Measurements from ENCODE around the gene ELN.
"Not testable (repeated sequence)": the region's sequence is repeated elsewhere in the genome, so short reads cannot be mapped to it uniquely, and the experiment has no call there.

The ELN gene

GRCh38 chr7:74043523-74043951 lies 15.6 kb downstream of the ELN start:
- no peak for DNase-seq (ENCODE audit: low spot score)

DNA sequence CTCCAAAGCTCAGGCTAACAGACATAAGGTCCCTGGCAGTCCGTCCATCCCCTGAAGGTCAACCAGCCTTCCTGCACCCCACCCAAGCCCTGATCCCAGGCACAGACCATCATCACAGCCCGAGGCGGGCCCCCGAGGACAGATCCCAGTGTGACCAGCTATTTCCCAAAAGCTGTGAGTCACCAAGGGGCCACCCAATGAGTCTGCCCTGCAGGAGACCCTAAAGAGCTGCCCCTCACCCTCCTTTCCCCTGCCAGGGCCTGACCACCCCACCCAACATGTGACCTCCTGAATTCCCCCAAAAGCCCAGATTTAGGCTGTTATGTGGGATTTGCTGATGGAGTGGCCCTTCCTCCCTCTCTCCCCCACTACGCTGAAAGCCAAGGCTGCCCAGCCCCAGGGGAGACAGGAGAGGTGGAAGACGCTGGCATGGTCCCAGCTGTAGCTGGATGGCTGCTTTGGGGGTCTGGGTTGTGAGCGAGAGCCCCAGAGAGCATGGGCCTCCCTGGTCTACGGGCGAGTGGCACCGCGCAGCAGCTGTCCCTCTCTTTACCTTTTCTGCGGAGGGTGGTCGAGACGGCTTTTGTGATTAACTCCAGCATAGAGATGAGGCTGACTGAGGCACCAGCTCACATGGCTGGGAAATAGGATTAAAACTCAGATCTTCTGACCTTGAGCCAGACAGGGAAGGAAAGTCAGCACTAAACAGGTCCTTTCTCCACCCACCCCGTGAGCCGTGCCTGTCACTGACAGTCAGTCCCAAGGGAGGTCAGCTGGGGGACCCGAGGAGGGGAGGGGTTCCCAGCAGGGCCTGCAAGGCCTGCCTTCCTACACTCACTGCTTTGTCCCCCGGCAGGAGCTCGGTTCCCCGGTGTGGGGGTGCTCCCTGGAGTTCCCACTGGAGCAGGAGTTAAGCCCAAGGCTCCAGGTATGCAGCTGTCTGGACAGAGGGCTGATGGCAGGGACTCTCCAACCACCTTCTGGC lies 16.7 kb downstream of the ELN start:
- no peak for DNase-seq (ENCODE audit: low spot score)

DNA sequence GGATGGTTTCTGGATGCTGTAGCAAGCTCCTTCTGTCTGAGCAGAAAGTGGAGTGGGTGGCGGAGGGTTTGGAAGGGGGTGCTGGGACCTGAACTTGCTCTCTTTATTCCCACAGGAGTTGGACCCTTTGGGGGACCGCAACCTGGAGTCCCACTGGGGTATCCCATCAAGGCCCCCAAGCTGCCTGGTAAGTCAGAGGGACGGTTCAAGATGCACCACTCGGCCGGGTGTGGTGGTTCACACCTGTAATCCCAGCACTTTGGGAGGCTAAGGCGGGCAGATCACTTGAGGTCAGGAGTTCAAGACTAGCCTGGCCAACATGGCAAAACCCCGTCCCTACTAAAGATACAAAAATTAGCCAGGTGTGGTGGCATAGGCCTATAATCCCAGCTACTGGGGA lies 18.6 kb downstream of the ELN start:
- not testable (repeated sequence) for DNase-seq (ENCODE audit: low spot score)

GRCh38 chr7:74047804-74048380 lies 19.9 kb downstream of the ELN start:
- DNase-seq (ENCODE audit: low spot score), result no peak

DNA sequence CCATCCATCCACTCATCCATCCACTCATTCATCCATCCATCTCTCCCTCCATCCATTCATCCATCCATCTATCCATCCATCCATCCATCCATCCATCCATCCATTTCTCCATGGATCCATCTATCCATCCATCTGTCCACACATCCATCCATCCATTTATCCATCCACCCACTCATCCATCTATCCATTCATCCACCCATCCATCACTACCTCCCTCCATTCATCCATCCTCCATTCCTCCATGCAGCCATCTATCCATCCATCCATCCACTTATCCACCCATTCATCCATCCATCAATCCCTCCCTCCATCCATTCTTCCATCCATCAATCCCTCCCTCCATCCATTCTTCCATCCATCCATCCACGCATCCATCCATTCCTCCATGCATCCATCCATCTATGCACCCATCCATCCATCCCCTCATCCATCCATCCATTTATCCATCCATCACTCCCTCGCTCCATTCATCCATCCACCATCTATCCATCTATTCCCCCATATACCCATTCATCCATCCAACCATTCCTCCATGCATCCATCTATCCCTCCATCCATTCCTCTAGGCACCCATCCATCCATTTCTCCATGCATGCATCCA lies 21.1 kb downstream of the ELN start:
- DNase-seq (ENCODE audit: low spot score), result no peak

- DNase-seq (ENCODE audit: low spot score), result no peak
Measured at GRCh38 chr7:74049997-74050798, 22.2 kb downstream of the ELN start.

- no peak for DNase-seq (ENCODE audit: low spot score)
Measured at GRCh38 chr7:74051193-74051592, 23.2 kb downstream of the ELN start.

DNA sequence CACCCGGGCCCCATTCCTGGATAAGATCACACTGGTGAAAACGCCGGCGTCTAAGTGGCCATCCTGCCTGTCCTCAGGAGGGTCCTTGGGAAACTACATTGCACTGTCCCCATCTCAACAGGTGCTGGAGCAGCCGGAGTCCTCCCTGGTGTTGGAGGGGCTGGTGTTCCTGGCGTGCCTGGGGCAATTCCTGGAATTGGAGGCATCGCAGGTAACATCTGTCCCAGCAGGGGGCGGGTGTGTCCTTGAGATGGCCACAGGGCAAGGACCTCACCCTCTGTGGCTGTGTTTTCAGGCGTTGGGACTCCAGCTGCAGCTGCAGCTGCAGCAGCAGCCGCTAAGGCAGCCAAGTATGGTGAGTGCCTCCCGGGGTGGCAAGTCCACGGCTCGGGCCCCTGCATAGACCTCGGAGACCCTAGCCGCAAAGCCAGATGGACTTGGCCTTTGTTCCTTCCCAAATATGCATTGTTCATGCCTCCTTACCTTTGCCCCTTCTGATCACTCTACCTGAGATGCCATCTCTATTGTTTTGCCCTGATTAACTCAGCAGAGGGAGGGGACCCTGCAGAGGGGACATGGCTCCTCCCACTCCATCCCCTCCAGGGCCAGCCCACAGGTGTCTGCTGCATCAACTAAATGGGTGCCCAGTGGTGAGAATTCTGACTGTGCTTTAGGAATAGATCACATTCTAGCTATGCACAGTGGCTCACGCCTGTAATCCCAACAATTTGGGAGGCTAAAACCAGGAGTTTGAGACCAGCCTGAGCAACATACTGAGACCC lies 23.8 kb downstream of the ELN start:
- no peak for DNase-seq (ENCODE audit: low spot score)

DNA sequence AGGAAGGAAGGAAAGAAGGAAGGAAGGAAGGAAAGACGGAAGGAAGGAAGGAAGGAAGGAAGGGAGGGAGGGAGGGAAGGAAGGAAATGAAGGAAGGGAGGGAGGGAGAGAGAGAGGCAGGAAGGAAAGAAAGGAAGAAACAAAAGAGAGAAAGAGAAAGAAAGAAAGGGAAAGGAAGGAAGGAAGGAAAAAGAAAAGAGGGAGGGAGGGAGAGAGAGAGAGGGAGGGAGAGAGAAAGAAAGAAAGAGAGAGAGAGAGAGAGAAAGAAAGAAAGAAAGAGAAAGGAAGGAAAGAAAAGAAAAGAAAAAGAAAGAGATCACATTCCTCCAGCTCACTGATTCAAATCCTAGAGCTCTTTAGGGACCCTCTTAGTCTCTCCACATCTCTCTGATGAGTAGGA lies 24.7 kb downstream of the ELN start:
- DNase-seq (ENCODE audit: low spot score), result no peak

- no peak for DNase-seq (ENCODE audit: low spot score)
Measured at GRCh38 chr7:74053589-74054186, 25.7 kb downstream of the ELN start.

DNA sequence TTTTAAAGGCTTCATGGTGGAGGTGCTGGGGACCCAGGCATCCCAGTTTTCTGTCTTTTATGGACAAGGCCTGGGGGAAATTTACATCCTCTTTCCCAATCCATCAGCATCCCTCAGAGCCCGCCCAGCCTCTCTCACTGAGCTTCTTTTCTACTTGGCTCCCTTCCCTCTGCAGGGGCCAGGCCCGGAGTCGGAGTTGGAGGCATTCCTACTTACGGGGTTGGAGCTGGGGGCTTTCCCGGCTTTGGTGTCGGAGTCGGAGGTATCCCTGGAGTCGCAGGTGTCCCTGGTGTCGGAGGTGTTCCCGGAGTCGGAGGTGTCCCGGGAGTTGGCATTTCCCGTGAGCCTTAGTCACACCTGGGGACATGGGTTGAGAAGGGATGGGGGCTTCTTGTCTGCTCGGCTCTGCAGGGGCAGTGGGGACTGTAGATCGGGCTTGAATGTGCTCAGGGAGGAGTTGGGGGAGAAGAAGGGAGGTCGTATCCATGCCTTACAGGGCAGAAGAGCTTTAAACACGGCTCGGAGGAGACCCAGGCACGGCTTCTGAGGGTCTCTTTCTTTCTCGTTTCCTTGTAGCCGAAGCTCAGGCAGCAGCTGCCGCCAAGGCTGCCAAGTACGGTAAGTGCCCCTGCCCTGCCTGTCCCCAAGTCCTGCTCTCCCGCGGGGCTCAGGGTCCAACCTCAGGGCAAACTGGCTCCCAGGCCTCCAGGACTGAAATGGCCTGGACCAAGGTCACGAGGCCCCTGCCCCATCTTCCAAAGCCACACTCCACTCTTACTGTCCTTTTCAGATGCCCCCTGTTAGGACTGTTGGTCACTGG lies 28.3 kb downstream of the ELN start:
- peak; percentile 36 for DNase-seq (ENCODE audit: low spot score)

DNA sequence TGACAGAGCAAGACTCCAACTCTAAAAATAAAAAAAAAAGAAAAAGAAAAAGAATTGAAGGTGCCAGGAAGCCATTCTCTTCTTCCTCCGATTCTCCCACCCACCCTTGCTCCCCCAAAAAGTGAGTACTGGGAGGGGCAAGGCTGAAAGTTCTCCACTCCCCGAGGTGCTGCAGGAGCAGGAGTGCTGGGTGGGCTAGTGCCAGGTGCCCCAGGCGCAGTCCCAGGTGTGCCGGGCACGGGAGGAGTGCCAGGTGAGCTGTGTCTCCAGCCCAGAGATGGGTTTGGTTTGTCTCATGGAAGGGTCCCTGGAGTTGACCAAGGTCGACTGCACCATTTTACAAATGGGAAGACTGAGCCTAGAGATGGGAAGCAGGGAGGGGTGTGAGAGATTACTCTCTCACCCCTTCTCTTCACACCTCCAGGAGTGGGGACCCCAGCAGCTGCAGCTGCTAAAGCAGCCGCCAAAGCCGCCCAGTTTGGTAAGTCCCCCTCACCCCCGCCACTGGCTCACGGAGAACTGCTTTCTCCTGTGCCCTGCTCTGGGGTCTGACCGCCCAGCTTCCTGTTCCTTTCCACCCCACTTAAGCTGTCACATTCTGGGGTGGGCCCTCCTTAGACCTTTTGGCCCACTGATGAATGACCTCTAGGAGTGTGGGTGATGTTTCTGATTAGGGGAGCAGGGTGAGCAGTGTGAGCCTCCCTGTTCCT lies 29.4 kb downstream of the ELN start:
- DNase-seq (ENCODE audit: low spot score), result peak; percentile 34

- no peak for DNase-seq (ENCODE audit: low spot score)
Measured at GRCh38 chr7:74057987-74058386, 30.0 kb downstream of the ELN start.

- DNase-seq (ENCODE audit: low spot score), result no peak
Measured at GRCh38 chr7:74058486-74058885, 30.5 kb downstream of the ELN start.

DNA sequence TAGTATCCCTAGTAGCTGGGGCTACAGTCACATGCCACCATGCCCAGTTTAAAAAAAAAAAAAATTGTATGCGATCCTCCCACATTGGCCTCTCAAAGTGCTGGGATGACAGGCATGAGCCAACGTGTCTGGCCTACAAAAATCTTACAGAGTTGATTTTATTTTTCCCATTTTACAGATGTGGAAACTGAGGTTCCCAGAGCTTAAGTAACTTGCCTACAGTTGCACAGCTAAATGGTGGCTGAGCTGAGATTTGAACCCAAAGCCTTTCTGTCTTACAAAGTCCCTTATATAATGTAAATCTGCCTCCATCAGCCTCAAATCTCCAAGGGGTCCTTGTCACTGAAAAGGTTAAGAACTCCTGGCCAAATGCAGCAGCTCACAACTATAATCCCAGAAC lies 31.1 kb downstream of the ELN start:
- DNase-seq (ENCODE audit: low spot score), result no peak

GRCh38 chr7:74059681-74060588 lies 32.0 kb downstream of the ELN start:
- DNase-seq (ENCODE audit: low spot score), result peak; percentile 58

GRCh38 chr7:74061840-74062539 lies 34.0 kb downstream of the ELN start:
- DNase-seq (ENCODE audit: low spot score), result peak; percentile 39

- DNase-seq (ENCODE audit: low spot score), result no peak
Measured at GRCh38 chr7:74063223-74063641, 35.3 kb downstream of the ELN start.

Data from D341Med (cell line).